Measurements from ENCODE around the gene ATXN2.

DNA sequence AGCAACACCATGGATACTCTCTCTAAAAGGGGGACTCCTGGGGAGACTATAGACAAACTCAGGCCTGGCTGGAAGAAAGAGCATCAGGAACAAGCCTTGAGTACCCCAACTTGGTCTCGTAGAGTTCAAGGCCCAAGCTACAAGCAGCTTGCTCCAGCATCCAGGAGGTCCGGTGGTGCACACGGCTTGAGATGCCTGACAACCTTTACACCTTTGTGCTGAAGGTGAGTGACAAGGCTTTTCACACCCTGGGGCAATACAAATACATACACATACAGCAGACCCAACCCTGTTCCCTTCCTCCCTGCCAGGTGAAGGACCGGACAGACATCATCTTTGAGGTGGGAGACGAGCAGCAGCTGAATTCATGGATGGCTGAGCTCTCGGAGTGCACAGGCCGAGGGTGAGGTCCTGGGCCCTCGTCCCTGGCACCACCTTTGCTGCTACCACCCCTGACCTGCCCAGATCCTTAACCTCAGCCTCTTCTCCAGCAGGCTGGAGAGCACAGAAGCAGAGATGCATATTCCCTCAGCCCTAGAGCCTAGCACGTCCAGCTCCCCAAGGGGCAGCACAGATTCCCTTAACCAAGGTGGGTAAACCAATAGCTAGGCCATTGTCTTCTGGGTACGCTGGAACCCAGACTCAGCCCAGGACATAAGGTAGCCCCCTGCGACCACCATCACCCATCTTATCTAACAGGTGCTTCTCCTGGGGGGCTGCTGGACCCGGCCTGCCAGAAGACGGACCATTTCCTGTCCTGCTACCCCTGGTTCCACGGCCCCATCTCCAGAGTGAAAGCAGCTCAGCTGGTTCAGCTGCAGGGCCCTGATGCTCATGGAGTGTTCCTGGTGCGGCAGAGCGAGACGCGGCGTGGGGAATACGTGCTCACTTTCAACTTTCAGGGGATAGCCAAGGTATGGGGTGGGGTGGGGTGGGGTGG is 152.2 kb downstream of the ATXN2 start:
- TF ChIP-seq TCF12 (IDR thresholded peaks at IDR 0.05; ENCODE audit: low read depth) (no peak), RAD21 (IDR thresholded peaks at IDR 0.05; ENCODE audit: low read depth) (no peak), TAF1 (IDR thresholded peaks at IDR 0.05; ENCODE audit: low read depth) (no peak), YY1 (IDR thresholded peaks at IDR 0.05; ENCODE audit: low read depth) (no peak), CREB1 (IDR thresholded peaks at IDR 0.05; ENCODE audit: low read depth) (no peak), TEAD4 (IDR thresholded peaks at IDR 0.05) (no peak), NFIC (IDR thresholded peaks at IDR 0.05) (no peak), EP300 (IDR thresholded peaks at IDR 0.05; ENCODE audit: borderline replicate concordance) (no peak), CEBPB (IDR thresholded peaks at IDR 0.05) (no peak)
- TF ChIP-seq, protein P1, sequence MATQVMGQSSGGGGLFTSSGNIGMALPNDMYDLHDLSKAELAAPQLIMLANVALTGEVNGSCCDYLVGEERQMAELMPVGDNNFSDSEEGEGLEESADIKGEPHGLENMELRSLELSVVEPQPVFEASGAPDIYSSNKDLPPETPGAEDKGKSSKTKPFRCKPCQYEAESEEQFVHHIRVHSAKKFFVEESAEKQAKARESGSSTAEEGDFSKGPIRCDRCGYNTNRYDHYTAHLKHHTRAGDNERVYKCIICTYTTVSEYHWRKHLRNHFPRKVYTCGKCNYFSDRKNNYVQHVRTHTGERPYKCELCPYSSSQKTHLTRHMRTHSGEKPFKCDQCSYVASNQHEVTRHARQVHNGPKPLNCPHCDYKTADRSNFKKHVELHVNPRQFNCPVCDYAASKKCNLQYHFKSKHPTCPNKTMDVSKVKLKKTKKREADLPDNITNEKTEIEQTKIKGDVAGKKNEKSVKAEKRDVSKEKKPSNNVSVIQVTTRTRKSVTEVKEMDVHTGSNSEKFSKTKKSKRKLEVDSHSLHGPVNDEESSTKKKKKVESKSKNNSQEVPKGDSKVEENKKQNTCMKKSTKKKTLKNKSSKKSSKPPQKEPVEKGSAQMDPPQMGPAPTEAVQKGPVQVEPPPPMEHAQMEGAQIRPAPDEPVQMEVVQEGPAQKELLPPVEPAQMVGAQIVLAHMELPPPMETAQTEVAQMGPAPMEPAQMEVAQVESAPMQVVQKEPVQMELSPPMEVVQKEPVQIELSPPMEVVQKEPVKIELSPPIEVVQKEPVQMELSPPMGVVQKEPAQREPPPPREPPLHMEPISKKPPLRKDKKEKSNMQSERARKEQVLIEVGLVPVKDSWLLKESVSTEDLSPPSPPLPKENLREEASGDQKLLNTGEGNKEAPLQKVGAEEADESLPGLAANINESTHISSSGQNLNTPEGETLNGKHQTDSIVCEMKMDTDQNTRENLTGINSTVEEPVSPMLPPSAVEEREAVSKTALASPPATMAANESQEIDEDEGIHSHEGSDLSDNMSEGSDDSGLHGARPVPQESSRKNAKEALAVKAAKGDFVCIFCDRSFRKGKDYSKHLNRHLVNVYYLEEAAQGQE (IDR thresholded peaks at IDR 0.05; ENCODE audit: low read depth): no peak
- TF ChIP-seq, protein P2, sequence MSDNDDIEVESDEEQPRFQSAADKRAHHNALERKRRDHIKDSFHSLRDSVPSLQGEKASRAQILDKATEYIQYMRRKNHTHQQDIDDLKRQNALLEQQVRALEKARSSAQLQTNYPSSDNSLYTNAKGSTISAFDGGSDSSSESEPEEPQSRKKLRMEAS (IDR thresholded peaks at IDR 0.05): no peak

All from Ishikawa (cell line).